SH-SY5Y (cell line): ENCODE data around the gene GNAL.

Experiments
- GATA2 ChIP-seq: IDR thresholded peaks from 2 replicates; pipeline ENCODE4 v1.6.1; 2011; ENCODE audit warnings: mild to moderate bottlenecking, low read depth, low read length
- GATA3 ChIP-seq: IDR thresholded peaks from 2 replicates; pipeline ENCODE4 v1.6.1; 2011; ENCODE audit warnings: low read depth, mild to moderate bottlenecking, low read length, moderate library complexity

DNA sequence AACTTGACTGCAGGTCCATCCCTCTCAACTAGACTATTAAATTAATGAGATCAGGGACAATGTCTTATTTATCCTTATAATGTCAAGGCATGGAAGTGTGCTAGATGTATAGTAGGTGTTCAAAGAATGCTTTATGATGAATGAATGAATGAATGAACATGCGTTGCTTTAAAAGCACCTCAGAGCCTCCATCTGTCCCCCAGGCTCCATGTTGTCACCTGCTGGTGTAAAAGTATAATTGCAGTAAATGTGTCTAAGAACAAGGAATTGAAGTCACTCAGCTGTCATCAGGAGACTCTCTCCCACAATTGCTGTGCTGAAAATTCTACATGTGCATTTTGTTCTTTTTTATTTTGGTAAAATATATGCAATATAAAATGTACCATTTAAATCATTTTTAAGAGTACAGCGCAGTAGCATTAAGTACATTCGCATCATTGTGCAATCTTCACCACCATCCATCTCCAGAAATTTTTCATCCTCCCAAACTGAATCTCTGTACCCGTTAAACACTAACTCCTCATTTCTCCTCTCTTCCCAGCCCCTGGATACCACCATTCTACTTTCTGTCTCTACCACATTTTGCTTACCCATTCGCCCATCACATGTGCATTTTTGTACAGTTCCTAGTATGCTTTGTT, 52.6 kb downstream of the GNAL start:
- TF ChIP-seq GATA3 = no peak
- no peak for TF ChIP-seq GATA2
